Measurements from ENCODE around the gene ACSBG1.

- TF ChIP-seq POLR2AphosphoS5 (IDR thresholded peaks at IDR 0.05; ENCODE audit: low read depth, low read length) = no peak
- TF ChIP-seq TAF1 (IDR thresholded peaks at IDR 0.05; ENCODE audit: borderline replicate concordance, low read depth, low read length) = no peak
- no peak for TF ChIP-seq POLR2A (IDR thresholded peaks at IDR 0.05; ENCODE audit: low read depth, low read length)
Observed at GRCh38 chr15:78174401-78174800, 60.0 kb downstream of the ACSBG1 start.

Data from GM12892 (cell line).